Pancreas (tissue), 10 donors: ENCODE data around the gene PTP4A2. TPM values are rescaled to one million over a fixed set of nuclear protein-coding genes. Genes with fewer than 3 reads are reported as not detected.
A peak's percentile ranks its signal among the peaks of the same experiment; 100 is the strongest.

ENCODE experiments used
- ATAC-seq, 4 donors: fragments of 200-7000 bp; cut with Tn5 transposase; one replicate each; pipeline versions ENCODE4 v1.8.0 to v1.9.1; 2020; ENCODE audit warnings: mild to moderate bottlenecking in 4 of 4, moderate library complexity in 4 of 4
- DNase-seq, 6 donors: peaks; one replicate each; pipeline ENCODE4 v3.0.0-alpha.2; 2020
- FAIRE-seq: peaks from 2 replicates; lab custom pipeline; 2012; peaks lifted over from hg19 to GRCh38; lab: Jason Lieb, UNC
- H3K27ac ChIP-seq, 4 donors: fragments of 200-600 bp; sonication (generic); 1 replicate in 3 of 4; 2 replicates in 1 of 4; pipeline versions ENCODE4 v1.5.0 to v1.8.0; 2020
- H3K27me3 ChIP-seq, 4 donors: fragments of 200-600 bp; one replicate each; pipeline ENCODE4 v1.8.0; 2021
- H3K36me3 ChIP-seq, 3 donors: fragments of 200-600 bp; sonication (generic) in 1 of 3; one replicate each; pipeline versions ENCODE4 v1.5.0 to v1.8.0; 2020 to 2021
- H3K4me1 ChIP-seq, 3 donors: fragments of 200-600 bp; one replicate each; pipeline ENCODE4 v1.8.0; 2021
- H3K4me3 ChIP-seq, 4 donors: fragments of 200-600 bp; sonication (generic) in 2 of 4; one replicate each; pipeline versions ENCODE4 v1.5.0 to v1.8.0; 2020 to 2021
- H3K9me3 ChIP-seq, 4 donors: fragments of 200-600 bp; one replicate each; pipeline ENCODE4 v1.8.0; 2021
- WGBS, 2 donors: extraction: QIAGEN DNeasy Blood & Tissue Kit; methylation state at CpG; one replicate each; pipeline ENCODE4 v1.1.7; 2013; 5-methylcytosine and 5-hydroxymethylcytosine counted together
- intact Hi-C, 3 donors: fragments of 100-400 bp; cut with DNase I; formaldehyde crosslinking; loops; one replicate each; pipeline versions ENCODE4 v1.11.1 to v1.14.2; 2022
- polyA plus RNA-seq, 2 donors: library from polyadenylated mRNA; stranded (reverse); fragments of 200-250 nt; gene quantifications; one replicate each; pipeline ENCODE4 v1.2.3, GENCODE V29; 2013
- total RNA-seq, 6 donors: library from RNA; stranded (reverse); fragmentation: NEBNext Ultra II Directional in 4 of 6; extraction: Animal tissue kit (Norgen Biotek cat#: 25700) in 4 of 6; gene quantifications; one replicate each; pipeline versions ENCODE4 v1.2.1 to v1.2.4, GENCODE V29; 2021 to 2023
- TF ChIP-seq, protein P1 (sequence below), 4 donors: fragments of 200-600 bp; sonication (generic) in 3 of 4; IDR thresholded peaks; one replicate each; pipeline versions ENCODE4 v1.5.0 to v1.8.0; 2021; ENCODE audit warnings: antibody characterized with exemption in 4 of 4
- donor health status: healthy with polysubstance abuse.
- donor health status: DM: no; HTN: no; CAD: no; lungs with moderate emphysema.
- donor health status: DM: no; HTN: no; CAD: no.
- donor health status: control.
- donor health status: control.
- donor health status: Bipolar disorder and iron deficiency.
- donor health status: DM: yes; HTN: yes; CAD: no.
- donor health status: DM: no; HTN: no; CAD: no.
- donor health status: DM: no; HTN: no; CAD: no.
- donor health status: DM: yes; HTN: yes; CAD: no.

The PTP4A2 gene
- total and polyA plus RNA-seq, 8 donors: 37.7 to 137 (median 78.3) TPM

DNA sequence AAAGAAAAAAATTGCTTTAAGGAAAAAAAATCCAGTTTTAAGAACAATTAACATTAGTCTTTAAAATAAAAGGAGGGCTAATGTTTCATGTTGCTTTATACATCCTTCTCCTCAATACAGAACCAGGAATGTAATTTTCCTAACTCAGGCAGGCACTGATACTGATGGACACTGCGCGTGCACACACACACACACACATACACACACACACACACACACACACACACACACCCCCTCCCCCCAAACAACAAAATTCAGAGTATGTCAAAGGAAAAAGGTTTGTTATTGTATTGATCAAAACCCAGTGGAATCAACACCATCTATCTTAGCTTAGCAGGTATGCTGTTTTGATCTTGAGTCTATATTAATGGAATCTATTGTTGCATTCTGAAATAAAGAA, 31.6 kb downstream of the PTP4A2 start:
- peaks cover 0 to 12% (median 10%) of the 10 kb centered on the region in 3 donors for H3K4me1 ChIP-seq
- DNase-seq: no peak
- H3K4me3 ChIP-seq: no peak overlapping the region
- intact Hi-C loops: no loop called here
- no peaks in the 10 kb centered on the region for H3K9me3 ChIP-seq
- TF ChIP-seq, protein P1, sequence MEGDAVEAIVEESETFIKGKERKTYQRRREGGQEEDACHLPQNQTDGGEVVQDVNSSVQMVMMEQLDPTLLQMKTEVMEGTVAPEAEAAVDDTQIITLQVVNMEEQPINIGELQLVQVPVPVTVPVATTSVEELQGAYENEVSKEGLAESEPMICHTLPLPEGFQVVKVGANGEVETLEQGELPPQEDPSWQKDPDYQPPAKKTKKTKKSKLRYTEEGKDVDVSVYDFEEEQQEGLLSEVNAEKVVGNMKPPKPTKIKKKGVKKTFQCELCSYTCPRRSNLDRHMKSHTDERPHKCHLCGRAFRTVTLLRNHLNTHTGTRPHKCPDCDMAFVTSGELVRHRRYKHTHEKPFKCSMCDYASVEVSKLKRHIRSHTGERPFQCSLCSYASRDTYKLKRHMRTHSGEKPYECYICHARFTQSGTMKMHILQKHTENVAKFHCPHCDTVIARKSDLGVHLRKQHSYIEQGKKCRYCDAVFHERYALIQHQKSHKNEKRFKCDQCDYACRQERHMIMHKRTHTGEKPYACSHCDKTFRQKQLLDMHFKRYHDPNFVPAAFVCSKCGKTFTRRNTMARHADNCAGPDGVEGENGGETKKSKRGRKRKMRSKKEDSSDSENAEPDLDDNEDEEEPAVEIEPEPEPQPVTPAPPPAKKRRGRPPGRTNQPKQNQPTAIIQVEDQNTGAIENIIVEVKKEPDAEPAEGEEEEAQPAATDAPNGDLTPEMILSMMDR (IDR thresholded peaks at IDR 0.05): no peak
- FAIRE-seq: no peak
- WGBS, 2 donors: 94 to 100% methylated on average over 2 of the region's 2 CpGs
- H3K36me3 ChIP-seq: peaks cover 4 to 17% (median 9%) of the 10 kb centered on the region in 3 donors
- H3K27ac ChIP-seq: no peak overlapping the region
- H3K27me3 ChIP-seq: no peaks in the 10 kb centered on the region
- ATAC-seq: no peak

DNA sequence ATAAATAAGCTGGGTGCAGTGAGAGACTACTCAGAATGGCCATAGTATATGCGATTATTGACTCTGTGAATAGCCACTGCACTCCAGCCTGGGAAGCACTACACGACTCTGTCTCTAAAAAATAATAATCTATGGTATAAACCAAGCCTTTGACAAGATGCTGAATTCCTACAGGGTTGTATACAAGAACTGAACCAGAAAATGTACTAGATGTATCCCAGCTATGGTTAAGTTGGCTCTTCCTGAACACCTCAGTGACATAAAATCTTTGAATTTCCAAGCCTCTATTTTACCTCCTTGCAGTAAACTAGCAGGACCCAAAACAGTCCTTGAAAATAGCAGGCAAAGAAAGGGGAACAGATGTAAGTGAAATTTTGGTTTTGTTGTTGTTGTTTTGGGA, 32.5 kb downstream of the PTP4A2 start:
- no peak for DNase-seq
- H3K9me3 ChIP-seq: no peaks in the 10 kb centered on the region
- no peak overlapping the region for H3K4me3 ChIP-seq
- no peak for ATAC-seq
- no peak overlapping the region for H3K27ac ChIP-seq
- TF ChIP-seq, protein P1 (IDR thresholded peaks at IDR 0.05): no peak
- FAIRE-seq: no peak
- no peaks in the 10 kb centered on the region for H3K27me3 ChIP-seq
- peaks cover 0 to 4% (median 1%) of the 10 kb centered on the region in 3 donors for H3K4me1 ChIP-seq
- peaks cover 4 to 17% (median 9%) of the 10 kb centered on the region in 3 donors for H3K36me3 ChIP-seq
- 90 to 91% methylated on average over 2 of the region's 2 CpGs for WGBS, 2 donors
- intact Hi-C loops: no loop called here

DNA sequence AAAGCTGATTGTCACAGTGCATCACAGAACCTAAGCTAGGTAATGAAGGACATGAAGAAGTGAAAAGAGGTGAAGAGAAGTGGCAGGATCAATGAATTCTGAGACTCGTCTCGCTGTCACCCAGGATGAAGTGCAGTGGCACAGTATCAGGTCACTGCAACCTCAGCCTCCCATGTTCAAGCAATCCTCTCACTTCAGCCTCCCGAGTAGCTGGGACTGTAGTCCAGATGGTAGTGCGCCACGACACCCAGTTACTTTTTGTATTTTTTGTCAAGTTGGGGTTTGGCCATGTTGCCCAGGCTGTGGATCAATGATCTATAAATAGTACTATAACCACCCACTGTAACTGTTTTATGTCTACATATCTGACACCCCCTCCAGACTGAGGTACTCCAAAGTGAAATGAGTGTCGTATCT, 33.1 kb downstream of the PTP4A2 start:
- no peak for ATAC-seq

DNA sequence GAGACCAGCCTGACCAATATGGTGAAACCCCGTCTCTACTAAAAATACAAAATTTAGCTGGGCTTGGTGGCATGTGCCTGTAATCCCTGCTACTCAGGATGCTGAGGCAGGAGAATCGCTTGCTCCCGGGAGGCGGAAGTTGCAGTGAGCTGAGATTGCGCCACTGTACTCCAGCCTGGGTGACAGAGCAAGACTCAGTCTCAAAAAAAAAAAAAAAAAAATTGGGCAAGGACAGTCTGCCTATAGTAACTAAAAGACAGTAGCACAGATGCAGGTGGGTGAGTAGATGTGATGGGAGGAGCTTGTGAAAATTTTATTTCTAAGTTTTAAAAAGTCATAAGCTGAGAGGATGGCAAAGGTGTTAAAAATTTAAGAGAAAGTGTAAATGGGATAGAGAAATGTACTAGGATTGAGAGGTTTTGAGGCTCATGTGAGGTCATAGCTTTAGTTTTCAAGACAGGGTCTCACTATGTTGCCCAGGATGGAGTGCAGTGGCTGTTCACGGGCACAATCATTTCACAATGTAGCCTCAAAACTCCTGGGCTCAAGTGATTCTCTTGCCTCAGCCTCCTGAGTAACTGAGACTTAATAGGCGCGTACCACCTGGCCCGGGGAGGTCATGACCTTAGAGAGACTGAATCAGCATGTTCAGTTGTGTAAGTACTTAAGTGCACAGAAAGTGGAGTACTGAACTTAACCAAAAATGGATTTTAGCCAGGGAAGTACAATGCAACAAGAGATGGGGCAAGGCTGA, 33.7 kb downstream of the PTP4A2 start:
- DNase-seq: no peak
- ATAC-seq: peak in 3 of 4 donors; percentile 12 to 54 (median 29)
- 88 to 89% methylated on average over 9 of the region's 9 CpGs for WGBS, 2 donors
- Histone ChIP-seq H3K36me3 (peaks cover 0 to 17% (median 9%) of the 10 kb centered on the region in 3 donors), H3K4me3 (no peak overlapping the region), H3K27ac (no peak overlapping the region), H3K4me1 (no peaks in the 10 kb centered on the region), H3K27me3 (no peaks in the 10 kb centered on the region), H3K9me3 (no peaks in the 10 kb centered on the region)
- TF ChIP-seq, protein P1 (IDR thresholded peaks at IDR 0.05): no peak
- FAIRE-seq: no peak
- intact Hi-C loops: no loop called here

More for the DNA sequence above, 33.1 kb downstream of the PTP4A2 start:
- no peak for DNase-seq
- Histone ChIP-seq H3K4me3 (no peak overlapping the region), H3K9me3 (no peaks in the 10 kb centered on the region), H3K4me1 (no peaks in the 10 kb centered on the region), H3K27ac (no peak overlapping the region), H3K27me3 (no peaks in the 10 kb centered on the region), H3K36me3 (peaks cover 4 to 17% (median 9%) of the 10 kb centered on the region in 3 donors)
- FAIRE-seq: no peak
- intact Hi-C loops: no loop called here
- 91 to 96% methylated on average over 6 of the region's 6 CpGs for WGBS, 2 donors
- TF ChIP-seq, protein P1 (IDR thresholded peaks at IDR 0.05): no peak

DNA sequence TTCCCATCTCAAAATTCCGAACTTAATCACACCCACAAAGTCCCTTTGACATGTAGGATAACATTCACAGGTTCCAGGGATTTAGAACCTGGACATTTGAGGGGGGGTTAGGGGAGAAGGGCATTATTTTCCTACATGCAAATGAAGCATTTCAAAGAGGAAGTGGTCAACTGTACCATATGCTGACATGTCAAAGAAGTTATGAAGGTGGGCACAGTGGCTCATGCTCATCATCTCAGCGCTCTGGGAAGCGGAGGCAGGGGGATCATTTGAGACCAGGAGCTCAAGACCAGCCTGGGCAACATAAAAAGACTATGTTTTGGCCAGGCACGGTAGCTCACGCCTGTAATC, 35.7 kb downstream of the PTP4A2 start:
- TF ChIP-seq, protein P1 (IDR thresholded peaks at IDR 0.05): no peak
- no peak for ATAC-seq
- intact Hi-C loops: no loop called here
- DNase-seq: no peak
- H3K4me3 ChIP-seq: no peak overlapping the region
- H3K9me3 ChIP-seq: no peaks in the 10 kb centered on the region
- FAIRE-seq: no peak
- H3K27me3 ChIP-seq: no peaks in the 10 kb centered on the region
- no peak overlapping the region for H3K27ac ChIP-seq
- WGBS, 2 donors: 95% methylated on average over 5 of the region's 5 CpGs
- peaks cover 0 to 7% (median 2%) of the 10 kb centered on the region in 3 donors for H3K36me3 ChIP-seq
- no peaks in the 10 kb centered on the region for H3K4me1 ChIP-seq
